GM06990 (cell line): ENCODE results near the gene ZCCHC4.

Source experiments
- DNase-seq: peaks from one replicate; pipeline ENCODE4 v3.0.0-alpha.2; 2011; ENCODE audit not compliant: insufficient read length; ENCODE audit errors: extremely low read depth
- H3K27me3 ChIP-seq: replicated peaks from 2 replicates; pipeline ENCODE4 v1.6.0; 2011; ENCODE audit warnings: low read length; ENCODE audit not compliant: control insufficient read depth, insufficient read depth
- H3K36me3 ChIP-seq: 2 replicates; pipeline ENCODE4 v1.5.1; 2011; ENCODE audit warnings: low read length; ENCODE audit not compliant: control insufficient read depth, insufficient read depth
- H3K4me3 ChIP-seq: replicated peaks from 2 replicates; pipeline ENCODE4 v1.5.1; 2011; ENCODE audit warnings: low read depth, mild to moderate bottlenecking, control low read depth, low read length
- CTCF ChIP-seq: IDR thresholded peaks from 2 replicates; pipeline ENCODE4 v1.5.1; 2011; ENCODE audit warnings: low read length, control low read depth, mild to moderate bottlenecking, inconsistent platforms; ENCODE audit not compliant: insufficient read depth, poor library complexity, severe bottlenecking

The ZCCHC4 gene

DNA sequence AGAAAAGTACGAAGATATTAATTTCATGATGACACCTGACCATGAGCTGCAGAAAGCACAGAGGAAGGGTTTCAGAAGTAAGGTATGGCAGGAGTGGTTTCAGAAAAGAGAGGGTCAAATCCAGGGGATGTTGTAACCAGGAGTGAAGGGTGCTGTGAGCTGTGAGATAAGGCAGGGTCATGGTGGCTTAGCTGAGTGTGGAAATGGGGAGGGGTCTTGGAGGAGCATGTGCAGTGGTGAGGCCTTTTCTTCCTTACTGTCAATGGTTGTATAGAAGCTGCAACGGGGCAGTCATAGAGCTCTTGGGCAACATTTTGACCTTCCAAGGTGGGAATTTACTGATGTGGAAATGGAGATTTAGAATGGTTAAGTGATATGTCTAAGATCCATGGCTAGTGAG, 67.0 kb downstream of the ZCCHC4 start:
- Histone ChIP-seq H3K36me3 (peaks cover 1% of the 10 kb centered on the region), H3K4me3 (no peak overlapping the region), H3K27me3 (no peaks in the 10 kb centered on the region)
- DNase-seq: no peak
- TF ChIP-seq CTCF: no peak

- Histone ChIP-seq H3K36me3 (peaks cover 1% of the 10 kb centered on the region), H3K27me3 (no peaks in the 10 kb centered on the region), H3K4me3 (no peak overlapping the region)
- TF ChIP-seq CTCF: no peak
- DNase-seq: no peak
These were observed 71.1 kb downstream of the ZCCHC4 start for GRCh38 chr4:25383647-25384046.

GRCh38 chr4:25386926-25387325, 74.4 kb downstream of the ZCCHC4 start:
- no peak overlapping the region for H3K4me3 ChIP-seq
- no peaks in the 10 kb centered on the region for H3K27me3 ChIP-seq
- TF ChIP-seq CTCF: no peak
- peaks cover 4% of the 10 kb centered on the region for H3K36me3 ChIP-seq
- no peak for DNase-seq

DNA sequence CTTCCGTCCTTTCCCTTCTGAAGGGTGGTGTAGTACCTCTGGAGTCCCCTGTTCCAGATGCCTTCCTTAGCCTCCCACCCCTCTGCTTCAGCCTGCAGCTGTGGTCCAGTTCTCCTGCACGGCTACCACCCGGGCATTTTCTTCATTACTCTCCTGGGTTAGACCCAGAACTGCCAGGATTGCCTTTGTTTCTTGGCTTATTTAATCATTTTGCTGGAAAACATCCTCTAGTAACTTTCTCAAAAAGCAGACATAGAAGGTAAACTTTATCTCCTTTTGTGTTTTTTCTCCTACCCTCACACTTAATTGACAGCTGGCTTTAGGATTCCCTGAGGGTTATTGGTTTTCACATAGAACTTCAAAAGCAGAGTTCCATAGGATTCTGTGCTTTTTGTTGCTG, 84.7 kb downstream of the ZCCHC4 start:
- DNase-seq: no peak
- no peak for TF ChIP-seq CTCF
- Histone ChIP-seq H3K27me3 (no peaks in the 10 kb centered on the region), H3K36me3 (peaks cover 17% of the 10 kb centered on the region), H3K4me3 (no peak overlapping the region)

DNA sequence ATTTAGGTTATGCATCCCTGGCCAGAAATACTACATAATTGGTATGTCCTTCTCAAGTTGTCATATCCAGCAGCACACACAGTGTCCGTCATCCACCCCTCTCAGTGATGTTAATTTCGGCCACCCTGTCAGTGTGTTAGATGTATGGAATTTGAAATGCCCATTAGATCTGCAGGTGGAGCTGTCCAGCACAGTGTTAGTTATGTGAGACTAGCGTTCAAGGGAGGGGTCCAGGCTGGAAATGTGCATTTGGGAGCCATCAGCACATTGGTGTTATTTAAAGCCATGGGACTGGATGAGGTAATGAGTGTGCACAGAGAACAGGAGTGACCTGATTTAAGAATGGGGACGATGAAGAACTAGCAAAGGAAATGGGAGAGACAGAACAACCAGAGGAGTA, 86.9 kb downstream of the ZCCHC4 start:
- no peak overlapping the region for H3K4me3 ChIP-seq
- no peaks in the 10 kb centered on the region for H3K27me3 ChIP-seq
- TF ChIP-seq CTCF: no peak
- DNase-seq: no peak
- peaks cover 13% of the 10 kb centered on the region for H3K36me3 ChIP-seq

DNA sequence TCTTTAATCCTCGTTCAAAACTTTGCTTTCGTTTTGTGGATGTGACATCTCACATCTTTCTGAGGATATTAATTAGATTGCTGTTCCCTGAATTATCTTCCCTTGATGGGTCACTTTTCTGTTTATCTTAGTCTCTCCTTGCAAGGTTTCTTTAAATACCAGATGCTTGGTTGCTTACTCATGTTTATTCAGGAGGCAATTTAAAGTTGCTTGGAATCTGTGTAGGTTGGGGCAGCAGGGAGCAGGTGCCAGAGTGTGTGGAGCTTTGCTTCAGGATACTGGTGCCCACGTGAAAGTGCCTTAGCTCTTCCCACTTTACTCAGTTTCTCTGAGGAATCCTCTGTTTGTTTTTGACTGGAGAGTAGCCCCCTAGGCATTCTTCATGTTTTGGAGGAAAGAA, 88.5 kb downstream of the ZCCHC4 start:
- DNase-seq: no peak
- Histone ChIP-seq H3K27me3 (no peaks in the 10 kb centered on the region), H3K4me3 (no peak overlapping the region), H3K36me3 (peaks cover 11% of the 10 kb centered on the region)
- no peak for TF ChIP-seq CTCF
